ENCODE results near the gene FPR1.
"Not testable (repeated sequence)": the region's sequence is repeated elsewhere in the genome, so short reads cannot be mapped to it uniquely, and the experiment has no call there.

Gene FPR1

DNA sequence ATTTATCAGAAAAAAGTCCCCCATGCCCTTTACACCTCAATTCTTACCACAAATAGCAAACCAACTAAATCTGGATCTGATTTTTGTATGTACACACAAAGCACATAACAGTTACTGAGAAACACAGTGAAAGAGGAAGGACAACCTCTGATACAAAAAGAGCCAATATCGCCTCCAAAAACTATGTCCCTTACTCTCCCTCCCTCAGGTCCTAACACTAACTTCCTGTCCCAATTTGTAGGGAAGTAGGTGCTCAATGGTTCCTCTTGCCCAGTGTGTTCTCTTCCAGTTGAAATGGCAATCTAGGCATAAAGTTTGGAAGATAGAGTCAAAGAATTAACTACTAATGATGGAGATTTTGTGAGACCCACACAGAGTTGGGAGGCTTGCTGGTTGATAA, 27.5 kb upstream of the FPR1 start:
- DNase-seq, result no peak

DNA sequence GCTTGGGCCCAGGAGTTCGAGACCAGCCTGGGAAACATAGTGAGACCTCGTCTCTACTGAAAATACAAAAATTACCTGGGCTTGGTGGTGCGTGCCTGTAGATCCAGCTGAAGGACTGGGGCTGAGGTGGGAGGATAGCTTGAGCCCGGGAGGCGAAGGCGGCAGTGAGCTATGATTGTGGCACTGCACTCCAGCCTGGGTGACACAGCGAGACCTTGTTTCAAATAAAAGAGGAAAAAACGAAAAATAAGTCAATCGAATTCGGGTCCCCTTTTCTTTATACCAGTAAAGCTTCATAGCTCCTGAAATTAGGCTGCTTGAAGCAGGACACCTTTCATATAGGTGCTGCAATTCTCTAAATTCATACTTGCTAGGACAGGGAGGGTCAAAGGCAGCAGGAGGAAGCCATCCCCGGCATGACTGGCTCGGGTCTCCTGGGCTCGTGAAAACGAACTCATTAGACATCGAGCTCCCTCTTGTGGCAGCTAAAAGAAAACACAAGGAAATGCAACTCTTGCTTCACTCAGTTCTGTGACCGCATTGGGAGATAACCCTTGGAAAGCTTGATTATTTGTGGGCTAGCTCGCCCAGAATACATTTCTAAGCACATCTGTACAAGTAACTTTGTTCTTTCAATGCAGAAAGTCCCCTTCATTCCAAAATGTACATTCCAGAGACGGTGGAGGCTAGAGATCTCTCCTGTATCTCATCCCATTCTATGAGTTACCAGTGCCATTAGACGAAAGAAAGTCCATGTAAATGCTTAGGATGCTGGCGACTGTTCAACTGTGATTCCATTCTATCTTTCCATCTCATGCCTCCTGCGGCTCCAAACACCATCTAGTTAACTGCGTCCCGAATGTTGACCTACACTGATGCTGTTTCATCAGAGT, 26.1 kb upstream of the FPR1 start:
- peak; percentile 16 to 17 for DNase-seq

DNA sequence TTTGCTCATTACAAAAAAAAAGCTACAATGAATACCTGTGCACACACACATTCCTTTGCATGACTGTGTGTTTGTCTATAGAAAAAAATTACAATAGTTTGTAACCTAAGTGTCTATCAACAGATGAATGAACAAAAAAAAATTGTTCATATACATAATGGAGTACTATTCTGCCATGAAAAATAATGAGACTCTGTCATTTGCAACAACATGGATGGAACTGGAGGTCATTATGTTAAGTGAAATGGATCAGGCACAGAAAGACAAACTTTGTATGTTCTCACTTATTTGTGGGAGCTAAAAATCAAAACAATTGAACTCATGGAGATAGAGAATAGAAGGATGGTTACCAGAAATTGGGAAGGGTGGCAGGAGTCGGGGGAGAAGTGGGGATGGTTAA, 24.9 kb upstream of the FPR1 start:
- DNase-seq, result not testable (repeated sequence)

DNA sequence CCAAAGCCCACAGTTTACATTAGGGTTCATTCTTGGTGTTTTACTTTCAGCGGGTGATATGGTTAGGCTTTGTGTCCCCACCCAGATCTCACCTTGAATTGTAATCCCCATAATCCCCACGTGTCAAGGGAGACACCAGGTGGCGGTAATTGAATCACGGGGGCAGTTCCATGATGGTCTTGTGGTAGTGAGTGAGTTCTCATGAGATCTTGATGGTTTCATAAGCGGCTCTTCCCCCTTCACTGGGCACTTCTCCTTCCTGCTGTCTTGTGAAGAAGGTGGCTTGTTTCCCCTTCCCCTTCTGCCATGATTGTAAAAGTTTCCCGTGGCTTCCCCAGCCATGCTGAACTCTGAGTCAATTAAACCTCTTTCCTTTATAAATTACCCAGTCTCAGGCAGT, 21.3 kb upstream of the FPR1 start:
- DNase-seq, result no peak

DNA sequence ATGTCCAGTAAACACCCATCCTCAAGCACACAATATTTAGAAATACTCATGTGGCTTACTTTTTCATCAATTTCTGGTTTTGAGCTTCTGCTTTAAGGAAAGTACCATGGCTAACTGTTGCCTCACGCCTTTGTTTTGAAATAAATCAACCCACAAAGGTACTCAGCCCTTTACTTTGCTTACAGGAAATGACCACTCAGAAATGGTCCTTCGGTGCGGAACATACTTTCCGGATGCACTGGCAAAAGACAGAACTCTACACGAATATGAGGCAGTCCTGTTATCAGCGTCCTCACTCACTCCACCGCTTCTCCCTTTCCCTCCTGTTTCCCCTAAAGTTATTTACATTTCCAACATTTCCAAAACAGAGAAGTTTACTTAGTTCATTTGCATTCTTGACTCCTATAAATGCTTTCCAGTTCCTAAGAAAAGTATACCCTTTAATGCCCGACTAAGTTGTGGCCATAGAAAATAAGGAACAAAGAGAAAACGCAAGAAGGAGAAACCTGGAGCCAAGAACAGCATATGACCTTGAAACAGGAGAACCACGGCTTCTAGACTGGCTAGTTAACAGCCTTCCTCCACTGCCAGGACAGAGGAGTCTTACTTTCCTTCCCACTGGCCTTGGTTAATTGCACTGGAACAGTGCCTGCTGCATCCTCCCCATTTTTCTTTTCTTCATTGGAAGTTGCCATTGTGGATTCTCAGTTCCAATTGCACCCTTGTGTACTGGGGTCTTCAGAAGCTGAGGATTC, 19.9 kb upstream of the FPR1 start:
- DNase-seq, result no peak

DNA sequence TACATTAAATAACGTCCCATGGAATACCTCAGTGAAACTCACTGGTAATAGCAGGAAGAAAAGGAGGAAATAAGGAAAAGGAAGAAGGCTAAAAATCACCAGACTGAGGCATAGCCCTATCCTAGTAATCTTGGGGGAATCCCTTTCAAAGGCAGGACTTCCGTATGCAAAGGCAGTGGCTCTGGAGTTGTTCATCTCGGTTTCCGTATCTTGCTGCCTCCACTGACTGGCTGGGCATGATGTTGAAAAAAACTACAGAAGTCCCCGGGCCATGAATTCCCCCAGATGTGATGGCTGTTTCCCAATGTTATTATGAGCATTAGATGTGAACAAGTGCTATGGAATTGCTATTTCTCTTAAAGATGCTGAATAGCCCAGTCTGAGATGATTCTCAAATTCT, 14.8 kb upstream of the FPR1 start:
- no peak for DNase-seq

DNA sequence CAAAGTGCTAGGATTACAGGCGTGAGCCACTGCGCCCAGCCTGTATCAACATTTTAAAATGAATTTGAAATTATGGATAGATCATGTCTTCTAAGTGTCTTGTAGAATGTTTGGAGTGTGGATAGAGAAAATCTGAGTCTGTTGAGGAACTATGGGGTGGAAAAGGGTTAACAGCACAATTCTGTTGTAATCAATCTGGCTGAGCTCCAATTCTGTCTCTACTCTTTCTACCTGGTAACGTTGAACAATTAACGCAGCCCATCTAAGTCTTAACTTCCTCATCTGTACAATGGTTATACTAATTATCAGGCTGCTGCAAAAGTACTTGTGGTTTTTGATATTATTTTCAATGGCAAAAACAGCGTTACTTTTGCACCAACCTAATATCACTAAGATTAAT, 13.4 kb upstream of the FPR1 start:
- DNase-seq, result no peak

DNA sequence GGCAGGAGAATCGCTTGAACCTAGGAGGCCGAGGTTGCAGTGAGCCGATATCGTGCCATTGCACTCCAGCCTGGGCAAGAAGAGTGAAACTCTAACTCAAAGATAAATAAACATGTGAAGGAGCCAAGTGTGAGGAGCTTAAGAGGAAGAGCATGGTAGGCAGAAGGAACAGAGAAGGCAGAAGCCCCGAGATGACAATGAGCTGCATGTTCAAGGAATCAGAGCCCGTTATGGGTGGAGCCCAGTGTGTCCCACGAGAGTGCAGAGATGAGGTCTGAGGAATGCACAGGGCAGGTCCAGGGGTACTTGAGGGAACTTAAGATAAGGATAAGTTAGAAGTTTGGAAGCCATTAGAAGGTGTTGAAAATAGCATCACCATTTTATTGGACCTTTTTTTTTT, 10.0 kb upstream of the FPR1 start:
- no peak for DNase-seq

DNA sequence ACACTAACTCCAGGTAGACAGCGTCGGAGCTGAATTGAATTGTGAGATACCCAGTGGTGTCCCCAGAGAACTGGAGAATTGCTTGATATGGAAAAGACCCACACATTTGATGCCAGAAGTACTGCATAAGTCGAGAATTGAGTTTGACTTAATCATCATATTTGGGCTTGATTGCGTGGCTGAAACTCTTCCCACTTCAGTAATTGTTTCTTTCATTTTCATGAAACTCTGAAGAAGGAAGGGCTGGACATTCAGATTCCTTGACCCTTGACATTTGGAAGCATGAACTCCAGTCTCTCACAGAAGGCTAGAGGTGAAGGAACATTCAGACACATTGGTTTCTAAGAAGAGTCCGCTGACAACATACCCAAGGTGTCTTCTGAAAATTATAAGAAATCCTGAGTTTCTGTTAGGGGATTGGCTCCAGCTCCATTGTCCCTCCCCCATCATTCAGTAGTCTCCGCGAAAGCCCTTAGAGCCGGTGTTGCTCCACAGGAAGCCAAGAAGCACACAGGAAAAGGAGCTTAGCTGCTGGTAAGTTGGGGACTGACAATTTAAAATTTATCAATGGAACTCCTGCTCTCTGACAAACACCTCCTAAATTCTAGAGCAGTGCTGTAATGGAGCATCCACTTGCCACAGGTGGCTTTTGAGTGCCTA, 9.1 kb upstream of the FPR1 start, which contains the start of gene FPR2:
Gene FPR2, plus strand, starts transcription at position 484 of the 660 bp plus-strand sequence. CDS start 7,479 bp downstream, outside the sequence.
- no peak for DNase-seq

DNA sequence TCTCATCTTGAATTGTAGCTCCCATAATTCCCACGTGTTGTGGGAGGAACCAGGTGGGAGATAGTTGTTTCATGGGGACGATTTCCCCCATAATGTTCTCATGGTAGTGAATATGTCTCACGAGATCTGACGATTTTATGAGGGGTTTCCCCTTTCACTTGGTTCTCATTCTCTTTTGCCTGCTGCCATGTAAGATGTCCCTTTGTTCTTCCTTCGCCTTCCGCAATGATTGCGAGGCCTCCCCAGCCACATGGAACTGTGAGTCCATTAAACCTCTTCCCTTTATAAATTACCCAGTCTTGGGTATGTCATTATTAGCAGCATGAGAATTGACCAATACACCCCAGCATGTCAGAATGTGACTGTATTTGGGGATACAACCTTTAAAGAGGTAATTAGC, 3.9 kb upstream of the FPR1 start:
- DNase-seq, result no peak

DNA sequence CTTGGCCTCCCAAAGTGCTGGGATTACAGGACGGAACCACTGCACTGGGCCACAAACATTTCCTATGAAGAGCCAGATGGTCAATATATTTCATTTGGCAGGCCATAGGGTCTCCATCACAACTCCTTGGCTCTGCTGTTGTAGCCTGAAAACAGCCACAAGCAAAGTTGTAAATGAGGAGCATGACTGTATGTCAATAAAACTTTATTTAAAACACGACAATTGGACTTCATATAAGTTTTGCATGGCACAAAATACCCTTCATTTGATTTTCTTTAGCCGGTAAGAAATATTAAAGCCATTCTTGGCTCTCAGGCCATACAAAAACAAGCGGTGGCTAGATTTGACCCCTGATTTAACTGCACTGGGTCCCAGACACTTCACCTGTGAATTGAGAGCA, 3.1 kb upstream of the FPR1 start:
- no peak for DNase-seq

DNA sequence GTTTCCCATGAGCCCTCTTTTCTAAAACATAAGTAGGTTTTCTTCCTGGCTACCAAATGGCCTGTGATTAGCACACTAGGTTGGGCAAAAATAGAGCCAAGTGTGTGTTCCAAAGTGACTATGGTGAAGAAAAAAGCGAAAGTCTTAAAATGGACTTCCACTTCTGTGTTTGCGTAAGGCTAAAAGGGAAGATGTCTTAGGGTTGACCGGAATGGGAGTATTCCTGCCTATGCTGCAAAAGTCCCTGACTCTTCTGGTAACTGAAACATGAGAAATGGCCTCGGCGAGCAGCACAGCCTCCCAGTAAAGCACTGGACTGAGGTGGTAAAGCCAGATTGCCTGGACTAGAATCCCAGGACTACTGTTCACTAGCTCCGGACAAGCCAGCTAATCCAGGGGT, 2.4 kb upstream of the FPR1 start:
- no peak for DNase-seq

DNA sequence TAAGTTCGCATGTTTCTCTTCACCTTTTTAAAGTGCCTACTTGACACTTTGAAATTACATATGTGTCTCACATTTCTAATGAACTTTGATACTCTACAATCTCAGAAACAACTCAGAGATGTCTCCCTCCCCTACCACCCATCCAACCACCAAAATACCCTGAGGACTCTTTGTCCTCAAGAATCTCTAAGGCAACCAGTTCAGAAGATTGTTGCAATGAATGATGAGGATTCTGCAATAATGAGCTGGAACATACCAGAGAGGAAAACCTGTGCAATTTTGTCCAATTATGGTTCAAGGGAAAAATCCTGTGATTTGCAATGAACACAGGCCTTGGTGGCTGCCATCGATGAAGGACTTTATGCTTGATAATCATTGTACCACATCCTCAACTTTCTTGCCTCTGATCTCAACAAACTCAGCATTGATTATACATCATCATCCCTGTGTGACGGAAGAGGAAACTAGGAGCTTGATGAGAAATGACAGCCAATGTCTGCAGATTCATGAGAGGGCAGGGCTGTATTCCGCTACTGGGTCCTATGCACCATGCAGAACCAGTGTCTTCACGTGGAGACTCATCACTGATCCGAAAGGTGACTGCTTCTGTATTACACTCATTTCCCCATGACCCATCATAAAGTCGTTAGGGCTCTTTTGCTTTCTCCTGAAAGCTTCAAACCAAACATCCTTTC, 1.1 kb downstream of the FPR1 start:
- DNase-seq, result no peak

DNA sequence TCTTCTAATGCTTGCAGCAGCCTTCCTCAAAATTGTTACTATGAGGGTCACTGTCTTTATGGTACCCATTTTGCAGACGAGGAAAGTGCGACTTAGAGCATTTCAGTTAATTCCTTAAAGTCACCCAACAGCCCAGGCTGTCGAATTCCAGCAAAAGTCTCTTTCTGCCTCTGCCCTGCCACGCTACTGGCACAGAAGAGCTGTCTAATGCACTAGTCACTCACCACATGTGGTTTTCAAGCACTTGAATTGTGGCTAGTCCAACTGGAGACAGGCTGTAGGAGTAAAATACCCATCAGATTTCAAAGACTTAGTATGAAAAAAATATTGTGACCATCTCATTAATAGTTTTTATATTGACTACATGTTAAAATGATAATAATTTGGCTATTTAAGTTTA, 1.7 kb downstream of the FPR1 start:
- no peak for DNase-seq

DNA sequence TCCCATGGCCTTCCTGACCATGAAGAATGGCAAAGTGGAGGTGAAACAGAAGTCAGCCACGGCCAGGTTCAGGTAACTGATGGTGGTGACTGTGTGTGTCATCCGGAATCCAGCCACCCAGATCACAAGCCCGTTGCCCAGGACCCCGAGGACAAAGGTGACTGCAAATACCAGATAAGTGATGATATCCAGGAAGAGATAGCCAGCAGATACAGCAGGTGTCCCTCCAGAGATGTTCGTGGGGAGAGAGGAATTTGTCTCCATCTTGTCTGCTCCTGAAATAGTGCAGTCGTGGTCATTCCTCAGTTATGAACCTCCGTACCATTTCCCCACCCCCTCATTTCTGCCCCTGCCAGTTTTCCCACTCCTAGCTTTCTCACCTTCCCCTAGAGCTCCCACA, 4.9 kb downstream of the FPR1 start:
- no peak for DNase-seq

DNA sequence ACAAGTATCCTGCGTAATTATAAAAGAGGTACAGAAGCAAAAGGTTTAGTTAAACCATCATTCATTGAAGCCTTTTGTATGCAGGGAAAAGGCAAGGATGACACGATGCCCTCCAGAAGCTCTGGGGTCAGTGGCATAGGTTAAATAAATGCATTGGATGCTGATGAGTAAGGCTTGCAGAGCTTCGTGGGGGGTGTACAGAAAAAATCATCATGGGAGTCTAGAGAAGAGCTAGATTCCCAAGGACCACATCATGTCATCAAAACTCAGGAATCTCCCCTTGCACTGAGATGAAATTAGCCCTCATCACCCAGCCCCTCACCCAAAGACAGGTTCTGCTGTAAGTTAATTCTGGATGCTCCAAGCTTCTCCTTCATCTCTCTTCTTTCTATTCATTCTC, 8.3 kb downstream of the FPR1 start:
- DNase-seq, result no peak

DNA sequence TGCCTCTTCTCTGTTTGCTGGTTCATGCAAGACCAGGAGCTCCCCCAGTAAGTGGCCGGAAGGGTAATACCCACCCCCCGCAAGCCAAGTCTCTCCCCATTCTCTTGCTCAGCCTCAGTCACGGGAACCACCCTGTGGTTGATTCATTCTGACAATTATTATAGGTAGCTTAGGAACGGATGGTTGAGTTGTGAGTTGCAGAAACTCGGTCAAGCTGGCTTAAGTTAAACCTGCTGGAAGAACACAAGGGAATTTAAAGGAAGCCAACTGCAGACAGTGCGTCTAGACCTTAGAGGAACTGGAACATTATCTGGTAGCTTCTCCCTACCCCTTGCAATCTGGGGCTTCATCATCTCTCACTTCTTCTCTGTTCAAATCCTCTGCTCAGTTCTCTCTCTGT, 8.9 kb downstream of the FPR1 start:
- DNase-seq, result no peak

DNA sequence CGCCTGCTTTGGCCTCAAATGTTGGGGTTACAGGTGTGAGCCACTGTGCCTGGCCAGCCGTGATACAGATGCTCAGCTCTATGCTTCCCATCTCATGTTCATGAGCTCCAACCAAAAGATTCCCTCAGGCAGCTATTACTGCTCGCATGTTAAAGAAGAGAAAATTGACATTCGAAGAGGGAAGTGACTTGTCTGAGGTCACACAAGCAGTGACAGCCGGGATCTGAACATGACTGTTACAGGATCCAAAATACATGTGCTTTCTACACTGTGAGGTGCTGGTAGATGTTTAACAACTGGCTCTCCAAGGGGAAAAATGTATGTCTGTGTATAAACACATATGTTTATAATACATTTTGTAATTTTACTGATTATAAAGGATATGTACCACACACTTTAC, 11.3 kb downstream of the FPR1 start:
- DNase-seq, result no peak

DNA sequence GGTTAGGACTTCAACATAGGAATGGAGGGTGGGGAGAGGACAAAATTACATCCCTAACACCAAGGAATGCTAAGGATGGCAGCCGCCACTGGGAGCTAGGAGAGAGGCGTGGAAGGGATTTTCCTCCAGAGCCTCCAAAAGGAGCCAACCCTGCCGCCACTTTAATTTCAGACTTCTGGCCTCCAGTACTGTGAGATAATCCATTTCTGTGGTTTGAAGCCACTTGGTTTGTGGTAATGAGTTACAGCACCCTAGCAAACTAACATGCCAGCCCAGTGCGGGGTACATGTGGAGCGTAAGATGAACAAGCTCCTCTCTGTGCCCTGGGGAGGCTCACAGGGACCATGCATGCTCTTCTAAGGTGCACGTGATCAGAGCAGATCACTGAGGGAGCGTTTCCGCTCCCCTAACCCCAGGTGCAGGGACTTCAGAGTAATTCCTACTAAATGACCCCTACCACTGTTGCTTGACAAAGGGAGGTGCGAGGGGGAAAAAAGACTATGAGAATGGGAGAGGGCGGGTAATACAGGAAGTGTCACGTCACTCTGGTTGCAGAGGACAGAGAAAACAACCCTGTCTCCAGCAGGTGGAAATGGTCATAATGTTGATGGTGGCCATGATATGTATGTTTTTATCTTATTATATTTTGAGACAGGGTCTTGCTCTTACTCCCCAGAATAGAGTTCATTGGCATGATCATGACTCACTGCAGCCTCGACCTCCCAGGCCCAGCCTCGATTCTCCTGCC, 12.0 kb downstream of the FPR1 start:
- no peak for DNase-seq

DNA sequence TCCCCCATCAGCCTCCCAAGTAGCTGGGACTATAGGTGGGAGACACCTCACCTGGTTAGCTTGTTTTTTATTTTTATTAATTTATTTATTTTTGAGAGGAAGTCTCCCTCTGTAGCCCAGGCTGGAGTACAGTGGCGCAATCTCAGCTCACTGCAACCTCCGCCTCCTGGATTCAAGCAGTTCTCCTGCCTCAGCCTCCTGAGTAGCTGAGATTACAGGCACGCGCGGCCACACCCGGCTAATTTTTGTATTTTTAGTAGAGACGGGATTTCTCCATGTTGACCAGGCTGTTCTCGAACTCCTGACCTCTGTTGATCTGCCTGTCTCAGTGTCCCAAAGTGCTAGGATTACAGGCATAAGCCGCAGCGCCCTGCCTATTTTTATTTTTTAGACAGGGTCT, 13.2 kb downstream of the FPR1 start:
- DNase-seq, result not testable (repeated sequence)

DNA sequence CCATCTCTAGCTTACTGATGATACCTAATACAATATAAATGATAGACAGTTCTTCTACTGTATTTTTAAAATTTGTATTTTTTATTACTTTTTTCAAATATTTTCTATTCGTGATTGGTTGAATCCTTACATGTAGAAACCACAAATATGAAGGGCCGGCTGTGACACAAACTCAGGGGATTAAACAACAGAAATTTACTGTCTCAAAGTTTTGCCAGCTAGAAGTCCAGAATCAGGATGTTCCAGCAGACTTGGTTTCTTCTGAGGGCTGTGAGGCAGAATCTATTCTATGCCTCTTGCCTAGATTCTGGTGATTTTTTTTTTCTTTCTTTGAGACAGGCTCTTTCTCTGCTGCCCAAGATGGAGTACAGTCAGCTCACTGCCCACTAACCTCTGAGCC, 13.8 kb downstream of the FPR1 start:
- no peak for DNase-seq

DNA sequence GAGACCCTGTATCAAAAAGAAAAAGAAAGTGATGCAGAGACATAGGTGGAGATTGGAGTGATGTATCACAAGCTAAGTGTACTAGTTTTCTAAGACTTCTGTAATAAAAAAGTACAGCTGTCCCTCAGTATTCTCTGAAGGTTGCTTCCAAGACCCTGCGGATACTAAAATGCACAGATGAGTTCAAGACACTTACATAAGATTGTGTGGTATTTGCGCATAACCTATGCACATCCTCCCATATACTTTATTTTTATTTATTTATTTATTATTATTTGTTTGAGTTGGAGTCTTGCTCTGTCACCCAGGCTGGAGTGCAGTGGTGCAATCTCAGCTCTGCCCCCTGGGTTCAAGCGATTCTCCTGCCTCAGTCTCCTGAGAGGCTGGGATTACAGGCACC, 14.3 kb downstream of the FPR1 start:
- DNase-seq, result no peak

All from stimulated activated CD4-positive, alpha-beta T cell treated with anti-CD3 and anti-CD28 coated beads, Interleukin-4, amount 100 ng/mL, for 4 hours (primary cell).